Small intestine (tissue), 7 donors: Measurements from ENCODE around the gene KLRC4. TPM values are rescaled to one million over a fixed set of nuclear protein-coding genes. Genes with fewer than 3 reads are reported as not detected.
"Not testable (repeated sequence)": the region's sequence is repeated elsewhere in the genome, so short reads cannot be mapped to it uniquely, and the experiment has no call there.

ENCODE experiments used
- DNase-seq, 2 donors: peaks; one replicate each; pipeline versions ENCODE4 v3.0.0 to v3.0.0-alpha.2; 2013
- FAIRE-seq: peaks from 2 replicates; lab custom pipeline; 2012; peaks lifted over from hg19 to GRCh38; lab: Jason Lieb, UNC
- H3K27ac ChIP-seq, 3 donors: one replicate each; pipeline ENCODE4 v1.5.1; 2013; ENCODE audit warnings: low read length in 2 of 3, mild to moderate bottlenecking in 2 of 3, control low read depth in 1 of 3, inconsistent platforms in 1 of 3, low read depth in 1 of 3, moderate library complexity in 1 of 3
- H3K27me3 ChIP-seq, 3 donors: one replicate each; pipeline ENCODE4 v1.6.1; 2013; ENCODE audit warnings: low read length in 3 of 3, inconsistent platforms in 1 of 3; ENCODE audit not compliant: control insufficient read depth in 3 of 3, insufficient read depth in 3 of 3
- H3K36me3 ChIP-seq, 3 donors: one replicate each; pipeline ENCODE4 v1.6.1; 2013; ENCODE audit warnings: low read length in 3 of 3, inconsistent platforms in 1 of 3, low read depth in 1 of 3, mild to moderate bottlenecking in 1 of 3, moderate library complexity in 1 of 3; ENCODE audit not compliant: control insufficient read depth in 3 of 3, insufficient read depth in 2 of 3
- H3K4me1 ChIP-seq, 3 donors: one replicate each; pipeline ENCODE4 v1.6.1; 2013; ENCODE audit warnings: low read length in 2 of 3, inconsistent platforms in 1 of 3, low read depth in 1 of 3, mild to moderate bottlenecking in 1 of 3, moderate library complexity in 1 of 3; ENCODE audit not compliant: control insufficient read depth in 3 of 3, insufficient read depth in 2 of 3
- H3K4me3 ChIP-seq, 3 donors: one replicate each; pipeline ENCODE4 v1.5.1; 2013; ENCODE audit warnings: low read length in 3 of 3, control low read depth in 1 of 3, inconsistent platforms in 1 of 3, low read depth in 1 of 3, mild to moderate bottlenecking in 1 of 3, moderate library complexity in 1 of 3
- H3K9me3 ChIP-seq, 2 donors: one replicate each; pipeline ENCODE4 v1.6.1; 2013; ENCODE audit warnings: low read depth in 1 of 2, low read length in 1 of 2; ENCODE audit not compliant: control insufficient read depth in 2 of 2, insufficient read depth in 1 of 2
- WGBS, 3 donors: extraction: QIAGEN DNeasy Blood & Tissue Kit; methylation state at CpG; one replicate each; pipeline ENCODE4 v1.1.7; 2013; 5-methylcytosine and 5-hydroxymethylcytosine counted together
- polyA plus RNA-seq, 4 donors: library from polyadenylated mRNA; stranded (reverse) in 3 of 4; unstranded in 1 of 4; fragments of 200-250 nt in 3 of 4; fragments of 120-200 nt in 1 of 4; gene quantifications; one replicate each; pipeline versions ENCODE4 v1.2.1 to v1.2.3, GENCODE V29; 2013
- donor health status: healthy with polysubstance abuse.
- donor health status: control.
- donor health status: control.
- donor health status: Bipolar disorder and iron deficiency.
- donor health status: healthy.

The KLRC4 gene
- polyA plus RNA-seq, 4 donors = 0.06 to 0.66 TPM; not detected in 2

DNA sequence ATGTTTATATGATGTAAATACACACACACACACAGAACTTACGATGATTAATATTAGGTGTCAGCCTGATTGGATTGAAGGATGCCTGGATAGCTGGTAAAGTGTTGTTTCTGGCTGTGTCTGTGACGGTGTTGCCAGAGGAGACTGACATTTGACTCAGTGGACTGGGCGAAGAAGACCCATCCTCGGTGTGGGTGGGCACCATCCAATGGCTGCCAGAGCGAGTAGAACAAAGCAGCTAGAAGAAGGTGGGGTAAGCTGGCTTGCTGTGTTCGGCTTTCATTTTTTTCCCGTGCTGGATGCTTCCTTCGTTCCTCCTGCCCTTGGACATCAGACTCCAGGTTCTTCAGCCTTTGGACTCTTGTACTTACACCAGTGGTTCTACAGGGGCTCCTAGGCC, 31.6 kb upstream of the KLRC4 start:
- not testable (repeated sequence) for DNase-seq, H3K36me3 ChIP-seq, FAIRE-seq, H3K4me1 ChIP-seq, H3K27ac ChIP-seq, H3K4me3 ChIP-seq, H3K9me3 ChIP-seq, H3K27me3 ChIP-seq
- 78 to 90% (median 89%) methylated on average over 8 of the region's 8 CpGs for WGBS, 3 donors

DNA sequence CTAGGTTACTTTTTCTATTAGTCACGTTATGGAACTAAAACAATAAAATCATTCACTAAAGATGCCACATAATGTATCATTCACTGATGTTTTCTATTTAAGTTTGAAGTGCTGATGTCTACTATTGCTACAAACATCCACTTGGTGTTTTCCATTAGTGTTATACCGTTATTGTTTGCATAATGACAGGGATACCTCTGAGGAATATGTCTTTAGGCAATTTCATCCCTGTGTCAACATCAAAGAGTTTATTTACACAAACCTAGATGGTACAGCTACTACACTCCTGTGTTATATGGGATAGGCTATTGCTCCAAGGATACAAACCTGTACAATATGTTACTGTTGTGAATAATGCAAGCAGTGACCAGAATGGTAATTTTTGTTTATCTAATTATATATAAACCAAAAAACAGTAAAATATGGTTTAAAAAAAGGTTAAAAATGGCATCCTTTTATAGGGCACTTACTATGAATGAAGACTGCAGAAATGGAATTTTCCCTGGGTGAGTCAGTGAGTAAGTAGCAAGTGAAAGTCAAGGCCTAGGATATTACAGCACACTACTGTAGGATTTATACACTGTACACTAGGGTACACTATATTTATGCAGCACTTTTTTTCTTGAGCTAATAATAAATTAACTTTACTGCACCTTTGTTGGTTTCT, 30.2 kb upstream of the KLRC4 start:
- not testable (repeated sequence) for H3K36me3 ChIP-seq, FAIRE-seq

DNA sequence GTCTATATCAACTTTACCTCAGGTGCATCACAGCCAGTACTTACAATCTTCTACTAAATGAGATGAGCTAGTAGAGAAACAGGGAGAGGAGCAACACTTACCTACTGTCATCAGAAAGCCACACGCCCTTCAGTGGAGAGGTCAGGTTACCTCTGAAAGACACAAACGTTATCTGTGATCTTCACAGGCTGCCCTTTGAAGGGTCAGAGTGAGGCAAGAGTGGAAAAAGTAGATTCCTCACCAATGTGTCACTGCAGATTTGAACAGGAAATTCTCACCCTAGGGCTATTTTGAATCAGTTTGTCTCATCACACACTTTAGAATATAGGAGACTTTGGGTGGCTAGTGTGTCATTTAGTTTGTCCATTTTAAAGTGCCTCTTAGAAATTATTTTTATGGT, 28.0 kb upstream of the KLRC4 start:
- WGBS, 3 donors = 34 to 58% (median 40%) methylated on average over 1 to 2 of the region's 2 CpGs
- H3K27ac ChIP-seq, H3K9me3 ChIP-seq, DNase-seq, H3K36me3 ChIP-seq, H3K27me3 ChIP-seq, H3K4me1 ChIP-seq, FAIRE-seq, H3K4me3 ChIP-seq: not testable (repeated sequence)

More for the DNA sequence above, 30.2 kb upstream of the KLRC4 start:
- not testable (repeated sequence) for H3K9me3 ChIP-seq, H3K27me3 ChIP-seq, H3K4me3 ChIP-seq, H3K27ac ChIP-seq, DNase-seq, H3K4me1 ChIP-seq
- WGBS, 3 donors = 53 to 67% (median 64%) methylated on average over 2 of the region's 2 CpGs

DNA sequence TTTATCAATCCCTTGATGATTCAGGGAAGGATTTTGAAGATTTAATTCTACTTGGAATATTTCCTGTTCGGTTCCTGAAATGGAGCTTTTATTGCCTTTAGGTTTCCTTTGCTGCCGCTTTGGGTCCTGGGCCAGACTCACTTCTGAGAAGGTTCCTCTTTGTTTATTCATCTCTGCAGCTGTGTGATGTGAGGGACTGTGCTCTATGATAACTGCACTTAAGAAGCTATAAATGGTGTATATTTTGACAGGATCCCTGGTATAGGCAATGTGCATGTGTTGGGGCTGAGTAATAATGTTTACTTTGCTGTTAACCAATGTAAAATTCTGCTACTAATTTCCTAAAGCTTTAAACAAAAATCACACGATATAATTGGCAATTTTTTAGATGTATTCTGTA, 26.3 kb upstream of the KLRC4 start, which contains the start of gene KLRC2:
Gene KLRC2, minus strand, starts transcription at position 195 of the 400 bp plus-strand sequence. Its CDS starts 24 bp downstream, at position 171.
- WGBS, 3 donors = 7 to 26% (median 18%) methylated on average over 3 of the region's 3 CpGs
- not testable (repeated sequence) for DNase-seq, H3K4me1 ChIP-seq, H3K27me3 ChIP-seq, H3K9me3 ChIP-seq, H3K36me3 ChIP-seq, H3K27ac ChIP-seq, FAIRE-seq, H3K4me3 ChIP-seq

DNA sequence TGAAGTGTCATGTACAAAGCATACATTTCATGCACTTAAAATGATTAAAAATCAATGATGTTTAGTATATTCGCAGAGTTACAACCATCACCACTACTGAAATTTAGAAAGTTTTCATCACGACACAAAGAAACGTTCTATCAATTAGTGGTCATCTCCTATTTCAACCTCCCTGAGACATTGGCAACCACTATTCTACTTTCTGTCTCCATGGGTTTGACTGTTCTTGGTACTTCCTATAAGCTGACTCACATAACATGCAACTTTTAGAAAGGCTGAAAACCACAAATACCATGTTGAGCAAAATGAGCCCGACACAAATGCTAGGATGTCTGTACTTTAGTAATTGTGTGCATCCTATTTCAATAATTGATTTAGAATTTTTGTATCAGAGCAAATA, 21.1 kb upstream of the KLRC4 start:
- H3K27me3 ChIP-seq, DNase-seq, FAIRE-seq, H3K4me3 ChIP-seq, H3K4me1 ChIP-seq, H3K36me3 ChIP-seq, H3K9me3 ChIP-seq, H3K27ac ChIP-seq: not testable (repeated sequence)
- 69 to 91% (median 73%) methylated on average over 4 of the region's 4 CpGs for WGBS, 3 donors

DNA sequence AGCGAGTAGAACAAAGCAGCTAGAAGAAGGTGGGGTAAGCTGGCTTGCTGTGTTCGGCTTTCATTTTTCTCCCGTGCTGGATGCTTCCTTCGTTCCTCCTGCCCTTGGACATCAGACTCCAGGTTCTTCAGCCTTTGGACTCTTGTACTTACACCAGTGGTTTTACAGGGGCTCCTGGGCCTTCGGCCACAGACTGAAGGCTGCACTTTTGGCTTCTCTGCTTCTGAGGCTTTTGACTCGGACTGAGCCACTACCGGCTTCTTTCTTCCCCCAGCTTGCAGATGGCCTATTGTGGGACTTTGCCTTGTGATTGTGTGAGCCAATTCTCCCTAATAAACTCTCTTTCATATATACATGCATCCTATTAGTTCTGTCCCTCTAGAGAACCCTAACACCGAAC, 16.4 kb upstream of the KLRC4 start:
- H3K36me3 ChIP-seq, H3K27me3 ChIP-seq, H3K27ac ChIP-seq, FAIRE-seq, H3K9me3 ChIP-seq, H3K4me1 ChIP-seq, DNase-seq, H3K4me3 ChIP-seq: not testable (repeated sequence)
- WGBS, 3 donors = 31 to 89% (median 83%) methylated on average over 7 to 8 of the region's 8 CpGs

DNA sequence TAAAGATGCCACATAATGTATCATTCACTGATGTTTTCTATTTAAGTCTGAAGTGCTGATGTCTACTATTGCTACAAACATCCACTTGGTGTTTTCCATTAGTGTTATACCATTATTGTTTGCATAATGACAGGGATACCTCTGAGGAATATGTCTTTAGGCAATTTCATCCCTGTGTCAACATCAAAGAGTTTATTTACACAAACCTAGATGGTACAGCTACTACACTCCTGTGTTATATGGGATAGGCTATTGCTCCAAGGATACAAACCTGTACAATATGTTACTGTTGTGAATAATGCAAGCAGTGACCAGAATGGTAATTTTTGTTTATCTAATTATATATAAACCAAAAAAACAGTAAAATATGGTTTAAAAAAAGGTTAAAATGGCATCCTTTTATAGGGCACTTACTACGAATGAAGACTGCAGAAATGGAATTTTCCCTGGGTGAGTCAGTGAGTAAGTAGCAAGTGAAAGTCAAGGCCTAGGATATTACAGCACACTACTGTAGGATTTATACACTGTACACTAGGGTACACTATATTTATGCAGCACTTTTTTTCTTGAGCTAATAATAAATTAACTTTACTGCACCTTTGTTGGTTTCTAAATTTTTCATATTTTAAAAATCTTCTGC, 14.8 kb upstream of the KLRC4 start:
- not testable (repeated sequence) for FAIRE-seq, H3K27me3 ChIP-seq, H3K9me3 ChIP-seq, H3K4me1 ChIP-seq, H3K27ac ChIP-seq, H3K36me3 ChIP-seq, H3K4me3 ChIP-seq, DNase-seq
- WGBS, 3 donors = 81 to 86% (median 82%) methylated on average over 1 of the region's 1 CpG

DNA sequence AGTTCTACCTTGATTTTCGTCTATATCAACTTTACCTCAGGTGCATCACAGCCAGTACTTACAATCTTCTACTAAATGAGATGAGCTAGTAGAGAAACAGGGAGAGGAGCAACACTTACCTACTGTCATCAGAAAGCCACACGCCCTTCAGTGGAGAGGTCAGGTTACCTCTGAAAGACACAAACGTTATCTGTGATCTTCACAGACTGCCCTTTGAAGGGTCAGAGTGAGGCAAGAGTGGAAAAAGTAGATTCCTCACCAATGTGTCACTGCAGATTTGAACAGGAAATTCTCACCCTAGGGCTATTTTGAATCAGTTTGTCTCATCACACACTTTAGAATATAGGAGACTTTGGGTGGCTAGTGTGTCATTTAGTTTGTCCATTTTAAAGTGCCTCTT, 12.6 kb upstream of the KLRC4 start:
- not testable (repeated sequence) for FAIRE-seq

More for the DNA sequence above, 12.6 kb upstream of the KLRC4 start:
- 32 to 49% (median 44%) methylated on average over 2 of the region's 3 CpGs for WGBS, 3 donors
- H3K36me3 ChIP-seq, H3K4me3 ChIP-seq, H3K9me3 ChIP-seq, H3K4me1 ChIP-seq, DNase-seq, H3K27ac ChIP-seq, H3K27me3 ChIP-seq: not testable (repeated sequence)
